Fibroblast of pulmonary artery (primary cell): ENCODE data around the gene KRT15.
A peak's percentile ranks its signal among the peaks of the same experiment; 100 is the strongest.

Experiments used
- DNase-seq: peaks from one replicate; pipeline ENCODE4 v3.0.0-alpha.2; 2010; ENCODE audit warnings: low read depth
- H3K4me3 ChIP-seq: replicated peaks from 2 replicates; pipeline ENCODE4 v1.5.1; 2011; ENCODE audit warnings: low read depth, mild to moderate bottlenecking, control low read depth, low read length, moderate library complexity
- TF ChIP-seq, protein P1 (sequence below): IDR thresholded peaks from 2 replicates; pipeline ENCODE4 v1.5.1; 2011; ENCODE audit warnings: mild to moderate bottlenecking, control low read depth, low read length, inconsistent platforms; ENCODE audit errors: missing control alignments

Gene KRT15

DNA sequence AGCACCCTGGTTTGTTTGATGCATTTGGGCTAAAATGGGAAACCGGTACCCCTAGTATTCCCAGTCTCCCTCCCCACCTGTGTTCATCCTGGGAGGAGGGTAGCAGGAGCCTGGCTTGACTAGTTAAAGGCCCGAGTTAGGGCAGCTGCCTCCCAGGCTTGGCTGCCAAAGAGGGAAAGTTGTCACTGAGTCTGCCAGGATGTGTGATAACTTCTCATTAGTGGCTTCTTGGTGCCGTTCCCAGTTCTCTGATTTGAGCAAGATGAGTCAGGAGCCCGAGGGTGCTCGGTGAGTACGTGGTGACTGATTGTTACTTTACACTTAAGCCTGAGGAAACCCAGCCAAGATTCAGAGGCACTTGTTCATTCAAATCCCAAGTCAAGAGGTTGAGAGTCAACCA lies 54.0 kb downstream of the KRT15 start:
- DNase-seq = peak; percentile 74
- TF ChIP-seq, protein P1, sequence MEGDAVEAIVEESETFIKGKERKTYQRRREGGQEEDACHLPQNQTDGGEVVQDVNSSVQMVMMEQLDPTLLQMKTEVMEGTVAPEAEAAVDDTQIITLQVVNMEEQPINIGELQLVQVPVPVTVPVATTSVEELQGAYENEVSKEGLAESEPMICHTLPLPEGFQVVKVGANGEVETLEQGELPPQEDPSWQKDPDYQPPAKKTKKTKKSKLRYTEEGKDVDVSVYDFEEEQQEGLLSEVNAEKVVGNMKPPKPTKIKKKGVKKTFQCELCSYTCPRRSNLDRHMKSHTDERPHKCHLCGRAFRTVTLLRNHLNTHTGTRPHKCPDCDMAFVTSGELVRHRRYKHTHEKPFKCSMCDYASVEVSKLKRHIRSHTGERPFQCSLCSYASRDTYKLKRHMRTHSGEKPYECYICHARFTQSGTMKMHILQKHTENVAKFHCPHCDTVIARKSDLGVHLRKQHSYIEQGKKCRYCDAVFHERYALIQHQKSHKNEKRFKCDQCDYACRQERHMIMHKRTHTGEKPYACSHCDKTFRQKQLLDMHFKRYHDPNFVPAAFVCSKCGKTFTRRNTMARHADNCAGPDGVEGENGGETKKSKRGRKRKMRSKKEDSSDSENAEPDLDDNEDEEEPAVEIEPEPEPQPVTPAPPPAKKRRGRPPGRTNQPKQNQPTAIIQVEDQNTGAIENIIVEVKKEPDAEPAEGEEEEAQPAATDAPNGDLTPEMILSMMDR = no peak

DNA sequence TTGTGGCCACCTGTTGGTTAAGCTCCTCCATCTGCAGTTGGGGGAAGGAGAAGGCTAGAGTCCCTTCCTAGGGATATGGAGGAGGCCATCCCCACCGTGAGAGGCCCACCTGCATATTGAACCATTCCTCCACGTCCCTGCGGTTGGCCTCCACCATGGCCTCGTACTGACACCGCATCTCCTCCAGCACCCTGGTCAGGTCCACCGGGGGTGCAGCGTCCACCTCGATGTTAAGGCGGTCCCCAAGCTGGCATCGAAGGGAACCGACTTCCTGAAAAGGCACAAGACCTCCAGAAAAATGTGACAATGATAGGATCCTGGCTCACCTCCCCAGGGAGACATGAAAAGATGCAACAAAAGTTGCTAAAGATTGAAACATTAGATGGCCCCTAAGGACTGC lies 54.5 kb downstream of the KRT15 start:
- TF ChIP-seq, protein P1 = no peak
- DNase-seq = no peak

More for the DNA sequence above, 54.0 kb downstream of the KRT15 start:
- H3K4me3 ChIP-seq = no peak overlapping the region

DNA sequence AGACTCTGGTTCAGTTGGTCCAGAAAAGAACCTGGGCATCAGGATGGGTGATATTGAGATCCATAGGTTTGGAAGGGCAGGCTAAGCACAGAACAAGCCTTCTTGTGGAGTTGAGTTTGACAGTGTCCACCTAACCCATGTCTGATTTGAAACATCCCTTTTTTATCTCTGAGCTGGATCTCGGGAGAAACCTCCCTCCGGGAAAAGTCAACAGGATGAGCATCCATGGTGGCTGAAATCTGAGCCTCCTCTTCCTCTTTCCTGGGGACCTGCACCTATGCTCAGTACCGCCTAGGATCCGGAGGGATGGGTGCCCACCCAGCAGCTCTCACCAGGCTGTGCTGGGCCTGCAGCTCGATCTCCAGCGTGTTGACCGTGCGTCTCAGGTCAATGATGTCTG lies 54.9 kb downstream of the KRT15 start:
- no peak for DNase-seq
- H3K4me3 ChIP-seq = no peak overlapping the region
- TF ChIP-seq, protein P1 = no peak

More for the DNA sequence above, 54.5 kb downstream of the KRT15 start:
- no peak overlapping the region for H3K4me3 ChIP-seq
